ENCODE results near the gene TEAD4. TPM values are rescaled to one million over a fixed set of nuclear protein-coding genes. Genes with fewer than 3 reads are reported as not detected.

TEAD4 gene
- total RNA-seq, 1 experiment from 2014 or later, result 43.2 TPM

DNA sequence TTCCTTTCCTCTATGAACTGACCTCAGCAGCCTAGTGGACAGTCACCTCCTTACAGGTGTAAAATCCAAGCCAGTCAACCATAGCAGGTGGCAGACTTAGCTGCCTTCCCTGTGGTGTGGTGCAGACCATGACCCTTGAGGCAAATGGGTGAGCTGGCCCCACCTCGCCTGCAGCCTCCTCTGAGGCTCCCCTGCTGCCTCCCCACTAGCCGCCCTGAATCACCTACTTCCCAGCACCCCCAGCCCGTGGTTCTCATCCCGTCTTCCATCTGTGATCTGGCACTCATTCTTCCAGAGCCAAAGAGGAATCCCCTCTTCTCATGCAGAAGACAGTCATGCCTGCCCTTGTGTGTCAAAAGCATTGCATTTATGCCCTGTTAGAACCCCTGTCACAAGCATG is 83.6 kb downstream of the TEAD4 start (continued):
- TF ChIP-seq, protein P1, sequence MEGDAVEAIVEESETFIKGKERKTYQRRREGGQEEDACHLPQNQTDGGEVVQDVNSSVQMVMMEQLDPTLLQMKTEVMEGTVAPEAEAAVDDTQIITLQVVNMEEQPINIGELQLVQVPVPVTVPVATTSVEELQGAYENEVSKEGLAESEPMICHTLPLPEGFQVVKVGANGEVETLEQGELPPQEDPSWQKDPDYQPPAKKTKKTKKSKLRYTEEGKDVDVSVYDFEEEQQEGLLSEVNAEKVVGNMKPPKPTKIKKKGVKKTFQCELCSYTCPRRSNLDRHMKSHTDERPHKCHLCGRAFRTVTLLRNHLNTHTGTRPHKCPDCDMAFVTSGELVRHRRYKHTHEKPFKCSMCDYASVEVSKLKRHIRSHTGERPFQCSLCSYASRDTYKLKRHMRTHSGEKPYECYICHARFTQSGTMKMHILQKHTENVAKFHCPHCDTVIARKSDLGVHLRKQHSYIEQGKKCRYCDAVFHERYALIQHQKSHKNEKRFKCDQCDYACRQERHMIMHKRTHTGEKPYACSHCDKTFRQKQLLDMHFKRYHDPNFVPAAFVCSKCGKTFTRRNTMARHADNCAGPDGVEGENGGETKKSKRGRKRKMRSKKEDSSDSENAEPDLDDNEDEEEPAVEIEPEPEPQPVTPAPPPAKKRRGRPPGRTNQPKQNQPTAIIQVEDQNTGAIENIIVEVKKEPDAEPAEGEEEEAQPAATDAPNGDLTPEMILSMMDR (IDR thresholded peaks at IDR 0.05 in 2 of 3, conservative IDR thresholded peaks at IDR 0.05 in 1 of 3; ENCODE audit: borderline replicate concordance in 1 of 3, insufficient read depth in 1 of 3, low read depth in 2 of 3, low read length in 2 of 3), result no peak
- TF ChIP-seq CEBPB (IDR thresholded peaks at IDR 0.05; ENCODE audit: low read depth) (no peak), SRF (IDR thresholded peaks at IDR 0.05; ENCODE audit: low read depth) (no peak), ZNF274 (IDR thresholded peaks at IDR 0.05; ENCODE audit: low read depth, low read length) (no peak), FOSL1 (IDR thresholded peaks at IDR 0.05; ENCODE audit: low read depth) (no peak), YY1 (IDR thresholded peaks at IDR 0.05; ENCODE audit: extremely low read depth, insufficient replicate concordance, low read depth, low read length) (no peak), EGR1 (IDR thresholded peaks at IDR 0.05; ENCODE audit: low read depth) (no peak), SP1 (IDR thresholded peaks at IDR 0.05; ENCODE audit: low read depth) (no peak), EZH2phosphoT487 (IDR thresholded peaks at IDR 0.05; ENCODE audit: borderline replicate concordance) (no peak)

DNA sequence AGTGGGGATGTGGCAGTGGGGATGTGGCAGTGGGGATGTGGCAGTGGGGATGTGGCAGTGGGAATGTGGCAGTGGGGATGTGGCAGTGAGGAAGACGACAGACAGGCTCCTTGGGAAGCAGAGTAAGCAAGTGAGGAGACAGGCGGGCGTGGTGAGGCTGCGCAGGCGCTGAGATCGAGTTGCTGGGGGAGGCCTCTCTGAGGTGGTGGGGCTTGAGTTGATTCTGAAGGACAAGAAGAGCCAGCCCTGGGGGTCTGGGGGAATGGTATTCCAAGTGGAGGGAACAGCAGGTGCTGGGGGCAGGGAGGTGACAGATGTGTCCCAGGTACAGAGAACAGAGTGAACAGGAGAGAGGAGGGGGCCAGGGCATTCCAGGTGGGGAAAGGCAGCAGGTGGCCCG is 84.2 kb downstream of the TEAD4 start:
- Histone ChIP-seq H4K20me1 (ENCODE audit: insufficient read depth) (no peaks in the 10 kb centered on the region), H3K4me2 (ENCODE audit: low read length) (no peak overlapping the region), H3K27ac (ENCODE audit: low read depth, low read length) (no peak overlapping the region), H3K27me3 (ENCODE audit: insufficient read depth, low read length) (no peaks in the 10 kb centered on the region), H3K79me2 (ENCODE audit: insufficient read depth, low read length) (no peaks in the 10 kb centered on the region), H3K9ac (ENCODE audit: low read length) (no peak overlapping the region), H3K9me2 (ENCODE audit: insufficient read depth) (no peaks in the 10 kb centered on the region), H2AFZ (ENCODE audit: low read depth, low read length, poor library complexity, severe bottlenecking) (no peak overlapping the region), H3K9me3 (ENCODE audit: control insufficient read depth in 1 of 2, insufficient read depth in 1 of 2, low read depth in 1 of 2, low read length in 2 of 2) (no peaks in the 10 kb centered on the region), H3K4me1 (ENCODE audit: control insufficient read depth in 1 of 2, insufficient read depth in 2 of 2, low read length in 2 of 2) (peaks cover 0 to 8% of the 10 kb centered on the region in 2 experiments; a peak in 2 of 4 replicates), H3K4me3 (replicated peaks in 1 of 2; ENCODE audit: low read depth in 1 of 2, low read length in 2 of 2) (no peak overlapping the region), H3K36me3 (ENCODE audit: control insufficient read depth in 1 of 2, insufficient read depth in 2 of 2, low read length in 2 of 2) (peaks cover 4 to 14% of the 10 kb centered on the region in 2 experiments; a peak in 2 of 4 replicates)
- no peak for ATAC-seq
- no peak for DNase-seq (ENCODE audit: low read depth, low spot score)
- intact Hi-C loops (cut with micrococcal nuclease), result loop anchor here (5.0 kb wide), 1 partner anchor 301 kb away; no protein-coding TSS in a partner anchor
- ChIA-PET RAD21 (ENCODE audit: low non-redundant PET in 1 of 2, low total read pairs in 2 of 2, uncharacterized antibody in 2 of 2, unreplicated experiment in 2 of 2) (no interaction called here), CTCF (no interaction called here), POLR2A (no interaction called here)
- BruUV-seq (replicated peaks), result TSS peak; percentile 9
- no peak for TF ChIP-seq ZNF274 (IDR thresholded peaks at IDR 0.05; ENCODE audit: low read depth, low read length)
- TF ChIP-seq ELF1 (IDR thresholded peaks at IDR 0.05; ENCODE audit: borderline replicate concordance, low read depth), result no peak
- TF ChIP-seq, protein P2, sequence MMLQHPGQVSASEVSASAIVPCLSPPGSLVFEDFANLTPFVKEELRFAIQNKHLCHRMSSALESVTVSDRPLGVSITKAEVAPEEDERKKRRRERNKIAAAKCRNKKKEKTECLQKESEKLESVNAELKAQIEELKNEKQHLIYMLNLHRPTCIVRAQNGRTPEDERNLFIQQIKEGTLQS (IDR thresholded peaks at IDR 0.05), result no peak
- TF ChIP-seq, protein P3, sequence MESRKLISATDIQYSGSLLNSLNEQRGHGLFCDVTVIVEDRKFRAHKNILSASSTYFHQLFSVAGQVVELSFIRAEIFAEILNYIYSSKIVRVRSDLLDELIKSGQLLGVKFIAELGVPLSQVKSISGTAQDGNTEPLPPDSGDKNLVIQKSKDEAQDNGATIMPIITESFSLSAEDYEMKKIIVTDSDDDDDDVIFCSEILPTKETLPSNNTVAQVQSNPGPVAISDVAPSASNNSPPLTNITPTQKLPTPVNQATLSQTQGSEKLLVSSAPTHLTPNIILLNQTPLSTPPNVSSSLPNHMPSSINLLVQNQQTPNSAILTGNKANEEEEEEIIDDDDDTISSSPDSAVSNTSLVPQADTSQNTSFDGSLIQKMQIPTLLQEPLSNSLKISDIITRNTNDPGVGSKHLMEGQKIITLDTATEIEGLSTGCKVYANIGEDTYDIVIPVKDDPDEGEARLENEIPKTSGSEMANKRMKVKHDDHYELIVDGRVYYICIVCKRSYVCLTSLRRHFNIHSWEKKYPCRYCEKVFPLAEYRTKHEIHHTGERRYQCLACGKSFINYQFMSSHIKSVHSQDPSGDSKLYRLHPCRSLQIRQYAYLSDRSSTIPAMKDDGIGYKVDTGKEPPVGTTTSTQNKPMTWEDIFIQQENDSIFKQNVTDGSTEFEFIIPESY (IDR thresholded peaks at IDR 0.05; ENCODE audit: extremely low read depth, insufficient replicate concordance, low read length), result no peak
- TF ChIP-seq SP1 (IDR thresholded peaks at IDR 0.05; ENCODE audit: low read depth), result no peak
- no peak for TF ChIP-seq POLR2A (IDR thresholded peaks at IDR 0.05; ENCODE audit: borderline replicate concordance, extremely low read depth, insufficient read depth, insufficient read length)
- no peak for TF ChIP-seq CBX3 (IDR thresholded peaks at IDR 0.05; ENCODE audit: low read depth)
- TF ChIP-seq, protein P4, sequence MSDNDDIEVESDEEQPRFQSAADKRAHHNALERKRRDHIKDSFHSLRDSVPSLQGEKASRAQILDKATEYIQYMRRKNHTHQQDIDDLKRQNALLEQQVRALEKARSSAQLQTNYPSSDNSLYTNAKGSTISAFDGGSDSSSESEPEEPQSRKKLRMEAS (IDR thresholded peaks at IDR 0.05), result no peak
- no peak for TF ChIP-seq EZH2 (IDR thresholded peaks at IDR 0.05)
- TF ChIP-seq SIN3A (IDR thresholded peaks at IDR 0.05; ENCODE audit: low read depth), result no peak
- TF ChIP-seq RAD21 (IDR thresholded peaks at IDR 0.05; ENCODE audit: low read depth), result no peak
- no peak for TF ChIP-seq POLR2AphosphoS5 (IDR thresholded peaks at IDR 0.05; ENCODE audit: low read depth, low read length)
- TF ChIP-seq, protein P5, sequence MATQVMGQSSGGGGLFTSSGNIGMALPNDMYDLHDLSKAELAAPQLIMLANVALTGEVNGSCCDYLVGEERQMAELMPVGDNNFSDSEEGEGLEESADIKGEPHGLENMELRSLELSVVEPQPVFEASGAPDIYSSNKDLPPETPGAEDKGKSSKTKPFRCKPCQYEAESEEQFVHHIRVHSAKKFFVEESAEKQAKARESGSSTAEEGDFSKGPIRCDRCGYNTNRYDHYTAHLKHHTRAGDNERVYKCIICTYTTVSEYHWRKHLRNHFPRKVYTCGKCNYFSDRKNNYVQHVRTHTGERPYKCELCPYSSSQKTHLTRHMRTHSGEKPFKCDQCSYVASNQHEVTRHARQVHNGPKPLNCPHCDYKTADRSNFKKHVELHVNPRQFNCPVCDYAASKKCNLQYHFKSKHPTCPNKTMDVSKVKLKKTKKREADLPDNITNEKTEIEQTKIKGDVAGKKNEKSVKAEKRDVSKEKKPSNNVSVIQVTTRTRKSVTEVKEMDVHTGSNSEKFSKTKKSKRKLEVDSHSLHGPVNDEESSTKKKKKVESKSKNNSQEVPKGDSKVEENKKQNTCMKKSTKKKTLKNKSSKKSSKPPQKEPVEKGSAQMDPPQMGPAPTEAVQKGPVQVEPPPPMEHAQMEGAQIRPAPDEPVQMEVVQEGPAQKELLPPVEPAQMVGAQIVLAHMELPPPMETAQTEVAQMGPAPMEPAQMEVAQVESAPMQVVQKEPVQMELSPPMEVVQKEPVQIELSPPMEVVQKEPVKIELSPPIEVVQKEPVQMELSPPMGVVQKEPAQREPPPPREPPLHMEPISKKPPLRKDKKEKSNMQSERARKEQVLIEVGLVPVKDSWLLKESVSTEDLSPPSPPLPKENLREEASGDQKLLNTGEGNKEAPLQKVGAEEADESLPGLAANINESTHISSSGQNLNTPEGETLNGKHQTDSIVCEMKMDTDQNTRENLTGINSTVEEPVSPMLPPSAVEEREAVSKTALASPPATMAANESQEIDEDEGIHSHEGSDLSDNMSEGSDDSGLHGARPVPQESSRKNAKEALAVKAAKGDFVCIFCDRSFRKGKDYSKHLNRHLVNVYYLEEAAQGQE (IDR thresholded peaks at IDR 0.05; ENCODE audit: low read depth), result no peak
